ENCODE results near the gene PARVG.

PARVG gene

GRCh38 chr22:44217346-44217745, 36.6 kb downstream of the PARVG start (continued):
- TF ChIP-seq ZNF792 (tag by site-specific recombination; IDR thresholded peaks at IDR 0.05): no peak
- TF ChIP-seq ZBTB21 (tag by site-specific recombination; IDR thresholded peaks at IDR 0.05): no peak
- no peak for TF ChIP-seq ZNF555 (tag by site-specific recombination; conservative IDR thresholded peaks at IDR 0.05)
- no peak for TF ChIP-seq ZNF560 (tag by site-specific recombination; IDR thresholded peaks at IDR 0.05; ENCODE audit: borderline replicate concordance)
- TF ChIP-seq ZNF544 (tag by site-specific recombination; IDR thresholded peaks at IDR 0.05): no peak
- TF ChIP-seq, protein P1, sequence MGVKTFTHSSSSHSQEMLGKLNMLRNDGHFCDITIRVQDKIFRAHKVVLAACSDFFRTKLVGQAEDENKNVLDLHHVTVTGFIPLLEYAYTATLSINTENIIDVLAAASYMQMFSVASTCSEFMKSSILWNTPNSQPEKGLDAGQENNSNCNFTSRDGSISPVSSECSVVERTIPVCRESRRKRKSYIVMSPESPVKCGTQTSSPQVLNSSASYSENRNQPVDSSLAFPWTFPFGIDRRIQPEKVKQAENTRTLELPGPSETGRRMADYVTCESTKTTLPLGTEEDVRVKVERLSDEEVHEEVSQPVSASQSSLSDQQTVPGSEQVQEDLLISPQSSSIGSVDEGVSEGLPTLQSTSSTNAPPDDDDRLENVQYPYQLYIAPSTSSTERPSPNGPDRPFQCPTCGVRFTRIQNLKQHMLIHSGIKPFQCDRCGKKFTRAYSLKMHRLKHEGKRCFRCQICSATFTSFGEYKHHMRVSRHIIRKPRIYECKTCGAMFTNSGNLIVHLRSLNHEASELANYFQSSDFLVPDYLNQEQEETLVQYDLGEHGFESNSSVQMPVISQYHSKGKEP (tag by site-specific recombination; IDR thresholded peaks at IDR 0.05): no peak

- ChIA-PET POLR2A (no interaction called here), CTCF (no interaction called here)
- Histone ChIP-seq H3K27ac (ENCODE audit: extremely low read depth, low read depth, low read length) (no peak overlapping the region), H3K36me3 (ENCODE audit: control insufficient read depth in 2 of 2, insufficient read depth in 1 of 2, low read length in 2 of 2) (no peaks in the 10 kb centered on the region), H3K4me3 (ENCODE audit: low read depth, low read length) (no peak overlapping the region), H3K4me1 (ENCODE audit: control insufficient read depth, insufficient read depth, low read length) (no peaks in the 10 kb centered on the region), H3K9me3 (ENCODE audit: control insufficient read depth, insufficient read depth, low read depth, low read length) (no peaks in the 10 kb centered on the region)
- no peak for TF ChIP-seq SCRT1 (tag by site-specific recombination; IDR thresholded peaks at IDR 0.05; ENCODE audit: borderline replicate concordance)
- TF ChIP-seq KLF8 (tag by site-specific recombination; IDR thresholded peaks at IDR 0.05): no peak
- no peak for TF ChIP-seq ZBTB1 (tag by site-specific recombination; IDR thresholded peaks at IDR 0.05)
- no peak for TF ChIP-seq ZNF571 (tag by site-specific recombination; IDR thresholded peaks at IDR 0.05)
- no peak for TF ChIP-seq ZNF311 (tag by site-specific recombination; IDR thresholded peaks at IDR 0.05; ENCODE audit: borderline replicate concordance)
- no peak for TF ChIP-seq ZNF174 (tag by site-specific recombination; IDR thresholded peaks at IDR 0.05)
- no peak for TF ChIP-seq ZNF366 (tag by site-specific recombination; conservative IDR thresholded peaks at IDR 0.05)
- TF ChIP-seq ZNF530 (tag by site-specific recombination; IDR thresholded peaks at IDR 0.05; ENCODE audit: low read depth): no peak
- no peak for TF ChIP-seq ZNF404 (tag by site-specific recombination; IDR thresholded peaks at IDR 0.05)
- TF ChIP-seq ZNF391 (tag by site-specific recombination; IDR thresholded peaks at IDR 0.05; ENCODE audit: borderline replicate concordance, low read depth): no peak
- TF ChIP-seq ZFP37 (tag by site-specific recombination; IDR thresholded peaks at IDR 0.05): no peak
- no peak for TF ChIP-seq KLF9 (tag by site-specific recombination; IDR thresholded peaks at IDR 0.05; ENCODE audit: low read depth)
- TF ChIP-seq ZNF664 (tag by site-specific recombination; IDR thresholded peaks at IDR 0.05): no peak
- no peak for TF ChIP-seq GLI2 (tag by site-specific recombination; IDR thresholded peaks at IDR 0.05; ENCODE audit: borderline replicate concordance, low read depth)
- TF ChIP-seq ZBTB8A (tag by site-specific recombination; IDR thresholded peaks at IDR 0.05): no peak
- no peak for TF ChIP-seq HOXD13 (CRISPR knock-in tag; IDR thresholded peaks at IDR 0.05; ENCODE audit: borderline replicate concordance)
- no peak for TF ChIP-seq CTCF (tag by site-specific recombination; IDR thresholded peaks at IDR 0.05)
- no peak for TF ChIP-seq KLF1 (tag by site-specific recombination; IDR thresholded peaks at IDR 0.05)
- TF ChIP-seq ZNF239 (tag by site-specific recombination; IDR thresholded peaks at IDR 0.05): no peak
- no peak for TF ChIP-seq ZFP69B (tag by site-specific recombination; IDR thresholded peaks at IDR 0.05)
Observed at GRCh38 chr22:44218071-44218470, 37.3 kb downstream of the PARVG start.
